Adrenal gland (tissue), 12 donors: ENCODE results near the gene FKBP2. TPM values are rescaled to one million over a fixed set of nuclear protein-coding genes. Genes with fewer than 3 reads are reported as not detected.

ENCODE experiments used
- DNase-seq, 7 donors: peaks; one replicate each; pipeline ENCODE4 v3.0.0-alpha.2; 2019 to 2020
- H3K27ac ChIP-seq, 5 donors: fragments of 200-600 bp; sonication (generic) in 4 of 5; 1 replicate in 3 of 5; 2 replicates in 2 of 5; pipeline versions ENCODE4 v1.5.1 to v1.8.0; 2016 to 2020; ENCODE audit warnings: mild to moderate bottlenecking in 1 of 5
- H3K27me3 ChIP-seq: fragments of 200-600 bp; 2 replicates; pipeline ENCODE4 v1.8.0; 2021
- H3K36me3 ChIP-seq, 2 donors: fragments of 200-600 bp; replicated peaks in 1 of 2; 1 replicate in 1 of 2; 2 replicates in 1 of 2; pipeline versions ENCODE4 v1.5.1 to v1.8.0; 2018 to 2022
- H3K4me1 ChIP-seq, 2 donors: fragments of 200-600 bp; replicated peaks in 1 of 2; 1 replicate in 1 of 2; 2 replicates in 1 of 2; pipeline versions ENCODE4 v1.5.1 to v1.8.0; 2018 to 2021
- H3K4me3 ChIP-seq, 4 donors: fragments of 200-600 bp; sonication (generic) in 3 of 4; one replicate each; pipeline ENCODE4 v1.5.1; 2016 to 2018
- H3K9me3 ChIP-seq, 3 donors: fragments of 200-600 bp; sonication (generic) in 1 of 3; replicated peaks in 1 of 3; 1 replicate in 2 of 3; 2 replicates in 1 of 3; pipeline versions ENCODE4 v1.5.1 to v1.8.0; 2016 to 2021
- POLR2A ChIP-seq, 2 donors: fragments of 450-650 bp; IDR thresholded peaks; one replicate each; pipeline ENCODE4 v1.6.1; 2017; ENCODE audit warnings: antibody characterized with exemption in 2 of 2, mild to moderate bottlenecking in 2 of 2, moderate library complexity in 1 of 2
- WGBS, 4 donors: extraction: QIAGEN DNeasy Blood & Tissue Kit in 2 of 4; methylation state at CpG; one replicate each; pipeline versions ENCODE4 v1.1.5 to v1.1.7; 2013 to 2017; 5-methylcytosine and 5-hydroxymethylcytosine counted together
- intact Hi-C, 2 donors: fragments of 100-400 bp; cut with DNase I; formaldehyde crosslinking; loops; one replicate each; pipeline versions ENCODE4 v1.14.1 to v1.15.0; 2022 to 2023
- polyA plus RNA-seq, 3 donors: library from polyadenylated mRNA; stranded (reverse); fragments of 200-250 nt in 2 of 3; fragments of 350-450 nt in 1 of 3; fragmentation: Illumina TruSeq in 1 of 3; extraction: RNeasy Lipid Tissue Mini Kit (QIAGEN cat#74804) in 1 of 3; gene quantifications; one replicate each; pipeline ENCODE4 v1.2.3, GENCODE V29; 2013 to 2014
- total RNA-seq, 9 donors: library from RNA; depleted of rRNA in 4 of 9; stranded (reverse); fragments of >200 nt in 4 of 9; fragments of 120-200 nt in 1 of 9; fragmentation: NEBNext Ultra II Directional in 1 of 9; extraction: Animal tissue kit (Norgen Biotek cat#: 25700) in 1 of 9; gene quantifications; one replicate each; pipeline versions ENCODE4 v1.1.0 to v1.2.4, GENCODE V29; 2013 to 2023
- TF ChIP-seq, protein P1 (sequence below), 6 experiments: fragments of 450-650 bp in 4 of 6; fragments of 200-600 bp in 2 of 6; sonication (generic) in 1 of 6; IDR thresholded peaks; 1 replicate in 5 of 6; 2 replicates in 1 of 6; pipeline versions ENCODE4 v1.5.1 to v1.8.0; 2016 to 2021; ENCODE audit warnings: antibody characterized with exemption in 6 of 6, mild to moderate bottlenecking in 2 of 6, moderate library complexity in 1 of 6
- donor health status: healthy with polysubstance abuse.
- donor health status: Bipolar disorder and iron deficiency.
- donor health status: DM: yes; HTN: yes; CAD: no.
- donor health status: DM: no; HTN: no; CAD: no.
- donor health status: DM: no; HTN: no; CAD: no.
- donor health status: DM: yes; HTN: yes; CAD: no.

The FKBP2 gene
- total and polyA plus RNA-seq, 12 donors, result 76.1 to 812 (median 106) TPM

- H3K4me1 ChIP-seq, result peaks cover 15 to 36% of the 10 kb centered on the region in 2 donors
- intact Hi-C loops, result no loop called here
- no peak overlapping the region for H3K4me3 ChIP-seq
- H3K36me3 ChIP-seq, result peaks cover 0 to 19% of the 10 kb centered on the region in 2 donors
- no peaks in the 10 kb centered on the region for H3K9me3 ChIP-seq
- H3K27me3 ChIP-seq, result no peaks in the 10 kb centered on the region
- peak in 1 of 7 donors; percentile 18 for DNase-seq
- no peak overlapping the region for H3K27ac ChIP-seq
- TF ChIP-seq, protein P1, sequence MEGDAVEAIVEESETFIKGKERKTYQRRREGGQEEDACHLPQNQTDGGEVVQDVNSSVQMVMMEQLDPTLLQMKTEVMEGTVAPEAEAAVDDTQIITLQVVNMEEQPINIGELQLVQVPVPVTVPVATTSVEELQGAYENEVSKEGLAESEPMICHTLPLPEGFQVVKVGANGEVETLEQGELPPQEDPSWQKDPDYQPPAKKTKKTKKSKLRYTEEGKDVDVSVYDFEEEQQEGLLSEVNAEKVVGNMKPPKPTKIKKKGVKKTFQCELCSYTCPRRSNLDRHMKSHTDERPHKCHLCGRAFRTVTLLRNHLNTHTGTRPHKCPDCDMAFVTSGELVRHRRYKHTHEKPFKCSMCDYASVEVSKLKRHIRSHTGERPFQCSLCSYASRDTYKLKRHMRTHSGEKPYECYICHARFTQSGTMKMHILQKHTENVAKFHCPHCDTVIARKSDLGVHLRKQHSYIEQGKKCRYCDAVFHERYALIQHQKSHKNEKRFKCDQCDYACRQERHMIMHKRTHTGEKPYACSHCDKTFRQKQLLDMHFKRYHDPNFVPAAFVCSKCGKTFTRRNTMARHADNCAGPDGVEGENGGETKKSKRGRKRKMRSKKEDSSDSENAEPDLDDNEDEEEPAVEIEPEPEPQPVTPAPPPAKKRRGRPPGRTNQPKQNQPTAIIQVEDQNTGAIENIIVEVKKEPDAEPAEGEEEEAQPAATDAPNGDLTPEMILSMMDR (IDR thresholded peaks at IDR 0.05), result no peak
- TF ChIP-seq POLR2A (IDR thresholded peaks at IDR 0.05), result no peak
- WGBS, 4 donors, result 68 to 84% (median 78%) methylated on average over 12 of the region's 12 CpGs
Measured at GRCh38 chr11:64237484-64237951, 3.4 kb upstream of the FKBP2 start.

DNA sequence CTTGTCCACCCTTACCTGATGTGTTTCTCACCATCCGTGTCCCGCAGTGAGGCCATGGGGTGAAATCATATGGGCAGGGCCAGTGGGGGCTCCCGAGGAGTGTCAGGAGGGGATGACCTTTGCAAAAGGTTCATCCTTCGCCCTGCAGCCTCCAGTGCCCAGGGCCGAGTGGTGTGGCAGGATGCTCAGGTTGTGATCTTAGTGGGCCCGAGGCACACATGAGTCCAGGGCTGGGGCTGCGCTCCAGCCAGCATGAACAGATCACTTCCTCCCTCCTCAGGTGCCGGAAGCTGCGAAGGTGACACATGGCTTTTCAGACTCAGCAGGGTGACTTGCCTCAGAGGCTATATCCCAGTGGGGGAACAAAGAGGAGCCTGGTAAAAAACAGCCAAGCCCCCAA is 2.8 kb upstream of the FKBP2 start:
- intact Hi-C loops, result no loop called here
- Histone ChIP-seq H3K27ac (peak overlapping the region in 2 of 5 donors; percentile 97 to 99), H3K9me3 (no peaks in the 10 kb centered on the region), H3K4me1 (peaks cover 20 to 41% of the 10 kb centered on the region in 2 donors), H3K36me3 (peaks cover 0 to 20% of the 10 kb centered on the region in 2 donors), H3K27me3 (no peaks in the 10 kb centered on the region), H3K4me3 (no peak overlapping the region)
- peak in 1 of 7 donors; percentile 8 for DNase-seq
- 83 to 100% (median 93%) methylated on average over 2 to 9 of the region's 9 CpGs for WGBS, 4 donors
- TF ChIP-seq, protein P1 (IDR thresholded peaks at IDR 0.05), result no peak
- TF ChIP-seq POLR2A (IDR thresholded peaks at IDR 0.05), result no peak

- peak in 2 of 7 donors; percentile 21 to 32 for DNase-seq
- 75 to 89% (median 76%) methylated on average over 5 of the region's 5 CpGs for WGBS, 4 donors
- Histone ChIP-seq H3K27ac (peak overlapping the region in 4 of 5 donors; percentile 97 to 99 (median 98)), H3K4me1 (peaks cover 21 to 38% of the 10 kb centered on the region in 2 donors), H3K27me3 (no peaks in the 10 kb centered on the region), H3K36me3 (peaks cover 0 to 27% of the 10 kb centered on the region in 2 donors), H3K9me3 (no peaks in the 10 kb centered on the region), H3K4me3 (no peak overlapping the region)
- intact Hi-C loops, result no loop called here
- no peak for TF ChIP-seq POLR2A (IDR thresholded peaks at IDR 0.05)
- TF ChIP-seq, protein P1 (IDR thresholded peaks at IDR 0.05), result no peak
Measured at GRCh38 chr11:64238999-64239398, 1.9 kb upstream of the FKBP2 start.

DNA sequence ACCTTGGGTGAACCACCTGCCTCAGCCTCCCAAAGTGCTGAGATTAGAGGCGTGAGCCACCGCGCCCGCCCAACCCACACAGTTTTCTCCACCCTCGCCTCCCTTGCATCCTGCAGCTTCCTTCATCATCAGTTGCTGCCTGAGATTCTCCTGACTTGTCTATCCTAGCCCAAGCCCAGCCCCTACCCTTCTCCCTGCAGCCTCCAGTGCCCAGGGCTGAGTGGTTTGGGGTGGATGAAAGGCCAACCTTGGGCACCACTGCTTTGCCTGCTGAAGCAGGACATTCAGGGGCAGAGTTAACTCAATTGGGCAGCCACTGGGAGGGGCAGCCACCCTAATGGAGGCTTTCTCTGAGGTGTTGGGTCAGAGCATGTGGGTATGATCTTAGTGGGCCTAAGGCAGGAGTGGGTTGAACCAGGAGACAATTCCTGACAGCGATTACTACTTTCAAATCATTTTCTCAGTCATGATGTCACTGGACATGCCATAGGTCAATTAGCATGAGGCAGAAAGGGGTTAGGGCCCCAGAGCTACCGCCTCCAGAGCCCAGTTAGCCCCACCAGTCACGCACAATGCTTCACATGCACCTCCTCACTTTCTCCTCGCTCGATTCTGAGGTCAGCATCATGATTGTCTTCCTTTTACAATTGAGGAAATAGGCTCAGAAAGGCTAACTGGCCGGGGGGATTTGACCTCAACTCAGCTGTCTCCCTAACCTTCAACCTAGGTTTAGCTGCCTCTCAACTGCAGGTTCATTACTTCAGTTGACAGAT is 1.0 kb upstream of the FKBP2 start:
- Histone ChIP-seq H3K9me3 (no peaks in the 10 kb centered on the region), H3K27ac (peak overlapping the region; percentile 80 to 99 (median 97)), H3K27me3 (no peaks in the 10 kb centered on the region), H3K4me1 (peaks cover 21 to 39% of the 10 kb centered on the region in 2 donors), H3K4me3 (peak overlapping the region in 1 of 4 donors; percentile 99), H3K36me3 (peaks cover 0 to 31% of the 10 kb centered on the region in 2 donors)
- no peak for TF ChIP-seq POLR2A (IDR thresholded peaks at IDR 0.05)
- TF ChIP-seq, protein P1 (IDR thresholded peaks at IDR 0.05), result no peak
- intact Hi-C loops, result no loop called here
- peak in 3 of 7 donors; percentile 31 to 73 (median 55) for DNase-seq
- 77 to 85% (median 79%) methylated on average over 11 of the region's 11 CpGs for WGBS, 4 donors
